Panc1 (cell line): ENCODE data around the gene MROH2A. TPM values are rescaled to one million over a fixed set of nuclear protein-coding genes. Genes with fewer than 3 reads are reported as not detected.

ENCODE experiments used
- ATAC-seq: fragments of 200-7000 bp; cut with Tn5 transposase; 2 replicates; pipeline ENCODE4 v1.9.1; 2020; ENCODE audit warnings: mild to moderate bottlenecking, moderate library complexity
- BruUV-seq: library from RNA; stranded (reverse); fragments of 400-500 nt; replicated peaks from 2 replicates; lab custom pipeline; 2021; lab: Mats Ljungman, UMichigan
- CTCF ChIA-PET: fragments of 300-600 bp; sonication (Branson Sonifier 250); formaldehyde crosslinking; loops from one replicate; lab custom pipeline; 2022; ENCODE audit warnings: antibody characterized with exemption; lab: Charles Lee
- POLR2A ChIA-PET: fragments of 300-600 bp; sonication (Branson Sonifier 250); formaldehyde crosslinking; loops from one replicate; lab custom pipeline; 2022; ENCODE audit warnings: antibody characterized with exemption; lab: Charles Lee
- DNase-seq: peaks from one replicate; pipeline ENCODE4 v3.0.0-alpha.2; 2010; ENCODE audit warnings: low read depth, low spot score
- H3K27ac ChIP-seq: 2 replicates; pipeline ENCODE4 v1.5.1; 2011; ENCODE audit warnings: mild to moderate bottlenecking, low read length, inconsistent platforms
- H3K27me3 ChIP-seq: fragments of 200-500 bp; sonication (Bioruptor generic); 2 replicates; pipeline ENCODE4 v1.6.0; 2014; ENCODE audit warnings: low read length, inconsistent platforms; ENCODE audit not compliant: control insufficient read depth, insufficient read depth
- H3K36me3 ChIP-seq: fragments of 200-500 bp; sonication (Bioruptor generic); 2 replicates; pipeline ENCODE4 v1.5.1; 2014; ENCODE audit warnings: inconsistent platforms, mild to moderate bottlenecking, low read length, moderate library complexity; ENCODE audit not compliant: control insufficient read depth, insufficient read depth
- H3K4me1 ChIP-seq: 2 replicates; pipeline ENCODE4 v1.5.1; 2011; ENCODE audit warnings: inconsistent platforms, mild to moderate bottlenecking, low read length, moderate library complexity; ENCODE audit not compliant: control insufficient read depth, insufficient read depth
- H3K4me3 ChIP-seq, 2 experiments: 2 replicates each; pipeline ENCODE4 v1.5.1; 2011 to 2012; ENCODE audit warnings: low read depth in 2 of 2, low read length in 2 of 2, mild to moderate bottlenecking in 2 of 2, inconsistent platforms in 1 of 2, moderate library complexity in 1 of 2
- H3K9me3 ChIP-seq: fragments of 200-500 bp; sonication (Bioruptor generic); 2 replicates; pipeline ENCODE4 v1.5.1; 2014; ENCODE audit warnings: low read depth, mild to moderate bottlenecking, inconsistent platforms, low read length, moderate library complexity; ENCODE audit not compliant: control insufficient read depth, insufficient read depth
- POLR2AphosphoS5 ChIP-seq: IDR thresholded peaks from 2 replicates; pipeline ENCODE4 v1.6.1; 2012; ENCODE audit warnings: mild to moderate bottlenecking, low read depth, low read length, moderate library complexity
- SIN3A ChIP-seq: IDR thresholded peaks from 2 replicates; pipeline ENCODE4 v1.6.1; 2012; ENCODE audit warnings: low read depth, mild to moderate bottlenecking, low read length, moderate library complexity, borderline replicate concordance; ENCODE audit not compliant: insufficient read depth
- TCF7L2 ChIP-seq: IDR thresholded peaks from 2 replicates; pipeline ENCODE4 v1.6.1; 2011; ENCODE audit warnings: mild to moderate bottlenecking, low read depth, low read length, inconsistent platforms
- in situ Hi-C: cut with HindIII; loops from 2 replicates; pipeline ENCODE4 v1.10.0; 2016; ENCODE audit warnings: low sequenced_read_pairs, low pct_unique_long_range_greater_than_20kb
- intact Hi-C: fragments of 100-400 bp; cut with micrococcal nuclease; formaldehyde crosslinking; loops from one replicate; pipeline ENCODE4 v1.10.0; 2022; ENCODE audit not compliant: unreplicated experiment
- total RNA-seq: library from RNA; stranded (reverse); gene quantifications from one replicate; pipeline ENCODE4 v1.2.1, GENCODE V29; 2021; ENCODE audit not compliant: unreplicated experiment
- TF ChIP-seq, protein P1 (sequence below), 2 experiments: IDR thresholded peaks; 2 replicates each; pipeline ENCODE4 v1.6.1; 2011 to 2012; ENCODE audit warnings: low read depth in 2 of 2, control low read depth in 1 of 2, low read length in 1 of 2, mild to moderate bottlenecking in 1 of 2, moderate library complexity in 1 of 2; ENCODE audit not compliant: insufficient read depth in 1 of 2
- TF ChIP-seq, protein P2 (sequence below): fragments of 450-650 bp; IDR thresholded peaks from 2 replicates; pipeline ENCODE4 v1.5.1; 2017; ENCODE audit warnings: mild to moderate bottlenecking

Gene MROH2A
- total RNA-seq, 1 experiment from 2014 or later, result not detected

DNA sequence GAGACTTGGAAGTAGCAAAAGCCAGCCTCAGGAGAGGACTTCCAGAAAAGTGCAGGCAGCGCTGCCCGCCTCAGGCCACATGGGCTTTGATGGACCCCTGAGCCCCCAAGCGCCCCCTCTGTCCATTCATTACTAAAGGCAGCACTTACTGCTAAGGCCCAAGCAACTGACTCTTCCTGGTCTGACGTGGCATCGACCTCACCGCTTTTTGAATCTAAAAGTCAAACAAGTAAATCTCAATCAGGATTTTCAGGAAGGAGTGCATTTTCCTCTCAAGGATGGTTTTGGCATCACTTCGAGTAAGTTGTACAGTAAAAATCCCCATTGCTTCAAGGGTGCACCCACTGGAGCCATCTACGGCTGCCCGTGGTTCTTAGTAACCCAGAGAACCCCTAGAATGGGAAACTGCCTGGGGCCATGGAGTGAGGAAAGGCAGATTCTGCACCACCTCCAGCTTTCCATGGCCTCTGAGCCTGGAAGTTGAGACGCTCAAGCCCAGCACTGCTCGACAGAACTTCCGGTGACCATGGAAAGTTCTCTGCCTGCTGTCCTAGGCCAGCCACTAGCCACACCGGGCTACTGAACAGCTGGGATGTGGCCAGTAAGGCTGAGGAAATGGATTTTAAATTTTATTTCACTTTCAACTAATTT, 69.2 kb downstream of the MROH2A start:
- no peaks in the 10 kb centered on the region for H3K27me3 ChIP-seq
- no peak for TF ChIP-seq POLR2AphosphoS5
- TF ChIP-seq, protein P1, sequence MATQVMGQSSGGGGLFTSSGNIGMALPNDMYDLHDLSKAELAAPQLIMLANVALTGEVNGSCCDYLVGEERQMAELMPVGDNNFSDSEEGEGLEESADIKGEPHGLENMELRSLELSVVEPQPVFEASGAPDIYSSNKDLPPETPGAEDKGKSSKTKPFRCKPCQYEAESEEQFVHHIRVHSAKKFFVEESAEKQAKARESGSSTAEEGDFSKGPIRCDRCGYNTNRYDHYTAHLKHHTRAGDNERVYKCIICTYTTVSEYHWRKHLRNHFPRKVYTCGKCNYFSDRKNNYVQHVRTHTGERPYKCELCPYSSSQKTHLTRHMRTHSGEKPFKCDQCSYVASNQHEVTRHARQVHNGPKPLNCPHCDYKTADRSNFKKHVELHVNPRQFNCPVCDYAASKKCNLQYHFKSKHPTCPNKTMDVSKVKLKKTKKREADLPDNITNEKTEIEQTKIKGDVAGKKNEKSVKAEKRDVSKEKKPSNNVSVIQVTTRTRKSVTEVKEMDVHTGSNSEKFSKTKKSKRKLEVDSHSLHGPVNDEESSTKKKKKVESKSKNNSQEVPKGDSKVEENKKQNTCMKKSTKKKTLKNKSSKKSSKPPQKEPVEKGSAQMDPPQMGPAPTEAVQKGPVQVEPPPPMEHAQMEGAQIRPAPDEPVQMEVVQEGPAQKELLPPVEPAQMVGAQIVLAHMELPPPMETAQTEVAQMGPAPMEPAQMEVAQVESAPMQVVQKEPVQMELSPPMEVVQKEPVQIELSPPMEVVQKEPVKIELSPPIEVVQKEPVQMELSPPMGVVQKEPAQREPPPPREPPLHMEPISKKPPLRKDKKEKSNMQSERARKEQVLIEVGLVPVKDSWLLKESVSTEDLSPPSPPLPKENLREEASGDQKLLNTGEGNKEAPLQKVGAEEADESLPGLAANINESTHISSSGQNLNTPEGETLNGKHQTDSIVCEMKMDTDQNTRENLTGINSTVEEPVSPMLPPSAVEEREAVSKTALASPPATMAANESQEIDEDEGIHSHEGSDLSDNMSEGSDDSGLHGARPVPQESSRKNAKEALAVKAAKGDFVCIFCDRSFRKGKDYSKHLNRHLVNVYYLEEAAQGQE (IDR thresholded peaks at IDR 0.05; ENCODE audit: insufficient read depth in 1 of 2, low read depth in 2 of 2, low read length in 1 of 2), result no peak
- TF ChIP-seq, protein P2, sequence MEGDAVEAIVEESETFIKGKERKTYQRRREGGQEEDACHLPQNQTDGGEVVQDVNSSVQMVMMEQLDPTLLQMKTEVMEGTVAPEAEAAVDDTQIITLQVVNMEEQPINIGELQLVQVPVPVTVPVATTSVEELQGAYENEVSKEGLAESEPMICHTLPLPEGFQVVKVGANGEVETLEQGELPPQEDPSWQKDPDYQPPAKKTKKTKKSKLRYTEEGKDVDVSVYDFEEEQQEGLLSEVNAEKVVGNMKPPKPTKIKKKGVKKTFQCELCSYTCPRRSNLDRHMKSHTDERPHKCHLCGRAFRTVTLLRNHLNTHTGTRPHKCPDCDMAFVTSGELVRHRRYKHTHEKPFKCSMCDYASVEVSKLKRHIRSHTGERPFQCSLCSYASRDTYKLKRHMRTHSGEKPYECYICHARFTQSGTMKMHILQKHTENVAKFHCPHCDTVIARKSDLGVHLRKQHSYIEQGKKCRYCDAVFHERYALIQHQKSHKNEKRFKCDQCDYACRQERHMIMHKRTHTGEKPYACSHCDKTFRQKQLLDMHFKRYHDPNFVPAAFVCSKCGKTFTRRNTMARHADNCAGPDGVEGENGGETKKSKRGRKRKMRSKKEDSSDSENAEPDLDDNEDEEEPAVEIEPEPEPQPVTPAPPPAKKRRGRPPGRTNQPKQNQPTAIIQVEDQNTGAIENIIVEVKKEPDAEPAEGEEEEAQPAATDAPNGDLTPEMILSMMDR, result no peak
- no peak for TF ChIP-seq SIN3A
- ATAC-seq (no peak), DNase-seq (no peak)
- H3K4me1 ChIP-seq, result peaks cover 16% of the 10 kb centered on the region
- no TSS peak for BruUV-seq
- H3K36me3 ChIP-seq, result peaks cover 48% of the 10 kb centered on the region
- CTCF ChIA-PET, result no interaction called here
- intact Hi-C loops, result no loop called here
- H3K4me3 ChIP-seq, result no peak overlapping the region
- POLR2A ChIA-PET, result interaction anchor here (0.6 to 0.8 kb wide), 2 partner anchors 127 to 675 kb away, joined by 3 read pairs; no protein-coding TSS in a partner anchor
- H3K27ac ChIP-seq, result peak overlapping the region; percentile 45
- no peaks in the 10 kb centered on the region for H3K9me3 ChIP-seq
- in situ Hi-C loops, result no loop called here

DNA sequence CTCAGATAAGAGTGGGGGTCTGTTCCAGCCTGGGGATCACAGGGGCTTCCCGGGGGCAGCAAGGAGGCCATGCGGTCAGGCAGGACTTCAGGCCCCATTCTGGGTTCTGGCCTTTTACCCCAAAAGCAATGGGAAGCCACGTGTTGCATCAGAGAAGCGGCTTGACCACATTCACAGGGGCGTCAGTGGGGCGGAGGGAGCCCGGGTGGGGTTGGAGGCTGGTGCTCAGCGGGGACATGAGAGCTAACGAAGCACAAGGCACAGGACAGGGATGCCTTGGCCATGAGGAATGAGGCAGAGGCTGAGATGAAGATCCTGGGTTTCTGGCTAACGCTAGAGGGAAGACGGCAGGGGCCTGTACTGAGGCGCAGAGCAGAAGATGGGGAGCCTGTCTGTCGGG, 70.1 kb downstream of the MROH2A start:
- H3K36me3 ChIP-seq, result peaks cover 51% of the 10 kb centered on the region
- intact Hi-C loops (no loop called here), in situ Hi-C loops (no loop called here)
- TF ChIP-seq POLR2AphosphoS5, result no peak
- TF ChIP-seq, protein P2, result no peak
- no peak for TF ChIP-seq SIN3A
- TF ChIP-seq, protein P1 (IDR thresholded peaks at IDR 0.05; ENCODE audit: insufficient read depth in 1 of 2, low read depth in 2 of 2, low read length in 1 of 2), result no peak
- TF ChIP-seq TCF7L2, result no peak
- H3K4me3 ChIP-seq, result no peak overlapping the region
- H3K27ac ChIP-seq, result peak overlapping the region; percentile 45
- POLR2A ChIA-PET, result interaction anchor here (0.6 to 0.8 kb wide), 2 partner anchors 43 to 126 kb away, joined by 3 to 4 read pairs; no protein-coding TSS in a partner anchor
- H3K4me1 ChIP-seq, result peaks cover 19% of the 10 kb centered on the region
- DNase-seq (no peak), ATAC-seq (no peak)
- no peaks in the 10 kb centered on the region for H3K9me3 ChIP-seq
- BruUV-seq, result no TSS peak
- H3K27me3 ChIP-seq, result no peaks in the 10 kb centered on the region
- CTCF ChIA-PET, result no interaction called here
